ENCODE data around the gene CEACAM1.

The CEACAM1 gene

GRCh38 chr19:42478765-42479311, 49.4 kb downstream of the CEACAM1 start:
- H3K4me3 ChIP-seq (ENCODE audit: low read depth, low read length) = no peak overlapping the region
- H3K9me3 ChIP-seq (ENCODE audit: severe bottlenecking) = no peaks in the 10 kb centered on the region
- no peak for DNase-seq
- H3K27me3 ChIP-seq (ENCODE audit: insufficient read depth, low read depth, severe bottlenecking) = no peaks in the 10 kb centered on the region
- no peak for TF ChIP-seq CTCF (IDR thresholded peaks at IDR 0.05; ENCODE audit: low read depth, low read length)
- H3K36me3 ChIP-seq = no peaks in the 10 kb centered on the region
- no peak overlapping the region for H3K27ac ChIP-seq

- no peak for DNase-seq
- Histone ChIP-seq H3K4me3 (ENCODE audit: low read depth, low read length) (no peak overlapping the region), H3K9me3 (ENCODE audit: severe bottlenecking) (no peaks in the 10 kb centered on the region), H3K27ac (no peak overlapping the region), H3K27me3 (ENCODE audit: insufficient read depth, low read depth, severe bottlenecking) (no peaks in the 10 kb centered on the region), H3K36me3 (no peaks in the 10 kb centered on the region)
- TF ChIP-seq CTCF (IDR thresholded peaks at IDR 0.05; ENCODE audit: low read depth, low read length) = no peak
Measured at GRCh38 chr19:42477933-42478332, 50.3 kb downstream of the CEACAM1 start.

GRCh38 chr19:42477117-42477516, 51.2 kb downstream of the CEACAM1 start:
- no peak for DNase-seq
- Histone ChIP-seq H3K9me3 (ENCODE audit: severe bottlenecking) (no peaks in the 10 kb centered on the region), H3K36me3 (no peaks in the 10 kb centered on the region), H3K4me3 (ENCODE audit: low read depth, low read length) (no peak overlapping the region), H3K27me3 (ENCODE audit: insufficient read depth, low read depth, severe bottlenecking) (no peaks in the 10 kb centered on the region), H3K27ac (no peak overlapping the region)
- no peak for TF ChIP-seq CTCF (IDR thresholded peaks at IDR 0.05; ENCODE audit: low read depth, low read length)

GRCh38 chr19:42475366-42475765, 52.9 kb downstream of the CEACAM1 start:
- Histone ChIP-seq H3K36me3 (no peaks in the 10 kb centered on the region), H3K27ac (no peak overlapping the region), H3K4me3 (ENCODE audit: low read depth, low read length) (no peak overlapping the region), H3K27me3 (ENCODE audit: insufficient read depth, low read depth, severe bottlenecking) (no peaks in the 10 kb centered on the region), H3K9me3 (ENCODE audit: severe bottlenecking) (no peaks in the 10 kb centered on the region)
- TF ChIP-seq CTCF (IDR thresholded peaks at IDR 0.05; ENCODE audit: low read depth, low read length) = no peak
- DNase-seq = no peak

- no peak for TF ChIP-seq CTCF (IDR thresholded peaks at IDR 0.05; ENCODE audit: low read depth, low read length)
- no peak for DNase-seq
- no peaks in the 10 kb centered on the region for H3K27me3 ChIP-seq (ENCODE audit: insufficient read depth, low read depth, severe bottlenecking)
- H3K27ac ChIP-seq = no peak overlapping the region
- H3K9me3 ChIP-seq (ENCODE audit: severe bottlenecking) = no peaks in the 10 kb centered on the region
- no peaks in the 10 kb centered on the region for H3K36me3 ChIP-seq
- no peak overlapping the region for H3K4me3 ChIP-seq (ENCODE audit: low read depth, low read length)
Measured at GRCh38 chr19:42474743-42475142, 53.5 kb downstream of the CEACAM1 start.

- Histone ChIP-seq H3K27me3 (ENCODE audit: insufficient read depth, low read depth, severe bottlenecking) (no peaks in the 10 kb centered on the region), H3K36me3 (no peaks in the 10 kb centered on the region), H3K27ac (no peak overlapping the region), H3K4me3 (ENCODE audit: low read depth, low read length) (no peak overlapping the region), H3K9me3 (ENCODE audit: severe bottlenecking) (no peaks in the 10 kb centered on the region)
- TF ChIP-seq CTCF (IDR thresholded peaks at IDR 0.05; ENCODE audit: low read depth, low read length) = no peak
- DNase-seq = no peak
Measured at GRCh38 chr19:42473686-42474085, 54.6 kb downstream of the CEACAM1 start.

All from WERI-Rb-1 (cell line).